Keratinocyte (primary cell): ENCODE results near the gene RAPGEF3.

Experiments
- CTCF ChIP-seq, 3 experiments: IDR thresholded peaks in 1 of 3; conservative IDR thresholded peaks in 1 of 3; optimal IDR thresholded peaks in 1 of 3; 2 replicates in 2 of 3; 3 replicates in 1 of 3; pipeline versions ENCODE3 to v1.5.1; 2011; ENCODE audit warnings: low read length in 3 of 3, mild to moderate bottlenecking in 3 of 3, moderate library complexity in 2 of 3, control low read depth in 1 of 3, inconsistent platforms in 1 of 3; ENCODE audit not compliant: insufficient read depth in 2 of 3; ENCODE audit errors: extremely low read depth in 1 of 3
- EZH2 ChIP-seq: IDR thresholded peaks from one replicate; pipeline ENCODE4 v1.6.1; 2012; ENCODE audit warnings: inconsistent platforms, mild to moderate bottlenecking, low read length, moderate library complexity

DNA sequence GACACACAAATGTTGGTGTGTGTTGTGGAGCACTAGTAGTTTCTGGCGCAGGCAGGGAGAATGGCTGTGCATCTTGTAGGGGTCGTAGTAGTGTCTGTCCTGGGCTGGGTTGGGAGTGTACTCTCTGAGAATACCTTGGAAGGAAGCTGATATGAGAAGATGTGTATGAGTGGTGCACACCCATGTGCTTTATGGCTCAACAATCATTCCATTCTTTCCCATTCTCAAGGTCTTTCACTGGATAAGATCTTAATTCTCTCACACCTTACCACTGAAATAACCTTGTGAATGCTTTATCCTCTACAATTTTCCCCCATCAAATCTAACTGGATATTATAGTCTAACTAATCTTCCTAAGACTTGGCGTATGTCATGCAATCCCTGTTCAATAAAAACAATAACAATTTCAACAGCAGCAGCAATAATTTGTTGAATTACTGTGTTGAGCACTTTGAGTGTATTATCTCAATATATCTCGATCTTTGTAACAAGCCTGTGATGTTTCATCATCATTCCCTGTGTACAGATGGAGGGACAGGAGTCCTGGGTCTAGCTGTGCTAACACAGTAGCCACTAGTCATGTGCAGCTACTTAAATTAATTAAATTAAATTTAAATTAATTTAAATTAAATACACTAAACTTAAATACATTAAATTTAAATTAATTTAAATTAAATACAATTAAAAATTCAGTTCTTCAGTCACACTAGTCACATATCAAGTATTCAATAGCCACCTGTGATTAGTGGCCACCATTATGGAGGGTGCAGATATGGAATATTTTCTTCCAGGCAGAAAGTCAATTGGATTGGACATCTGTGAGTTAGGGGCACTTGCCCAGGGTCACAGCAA is 10.8 kb upstream of the RAPGEF3 start:
- TF ChIP-seq CTCF (optimal IDR thresholded peaks at IDR 0.05 in 1 of 3, IDR thresholded peaks at IDR 0.05 in 1 of 3, conservative IDR thresholded peaks at IDR 0.05 in 1 of 3; ENCODE audit: extremely low read depth in 1 of 3, insufficient read depth in 2 of 3, low read length in 3 of 3) (no peak), EZH2 (no peak)
